Ishikawa (cell line): ENCODE results near the gene PRSS27.

ENCODE experiments used
- EP300 ChIP-seq: IDR thresholded peaks from 2 replicates; pipeline ENCODE4 v1.6.1; 2012; ENCODE audit warnings: borderline replicate concordance
- MAX ChIP-seq: IDR thresholded peaks from 2 replicates; pipeline ENCODE4 v1.6.1; 2012
- NFIC ChIP-seq: IDR thresholded peaks from 2 replicates; pipeline ENCODE4 v1.6.1; 2012
- RAD21 ChIP-seq: IDR thresholded peaks from 2 replicates; pipeline ENCODE4 v1.6.1; 2012; ENCODE audit warnings: low read depth
- TAF1 ChIP-seq: IDR thresholded peaks from 2 replicates; pipeline ENCODE4 v1.6.1; 2012; ENCODE audit warnings: low read depth, mild to moderate bottlenecking
- TCF12 ChIP-seq: IDR thresholded peaks from 2 replicates; pipeline ENCODE4 v1.6.1; 2012; ENCODE audit warnings: low read depth
- YY1 ChIP-seq: IDR thresholded peaks from 2 replicates; pipeline ENCODE4 v1.6.1; 2012; ENCODE audit warnings: low read depth
- ZBTB7A ChIP-seq: IDR thresholded peaks from 2 replicates; pipeline ENCODE4 v1.6.1; 2012; ENCODE audit warnings: low read depth
- TF ChIP-seq, protein P1 (sequence below): IDR thresholded peaks from 2 replicates; pipeline ENCODE4 v1.6.1; 2012
- TF ChIP-seq, protein P2 (sequence below): IDR thresholded peaks from 2 replicates; pipeline ENCODE4 v1.6.1; 2012; ENCODE audit warnings: low read depth, mild to moderate bottlenecking

DNA sequence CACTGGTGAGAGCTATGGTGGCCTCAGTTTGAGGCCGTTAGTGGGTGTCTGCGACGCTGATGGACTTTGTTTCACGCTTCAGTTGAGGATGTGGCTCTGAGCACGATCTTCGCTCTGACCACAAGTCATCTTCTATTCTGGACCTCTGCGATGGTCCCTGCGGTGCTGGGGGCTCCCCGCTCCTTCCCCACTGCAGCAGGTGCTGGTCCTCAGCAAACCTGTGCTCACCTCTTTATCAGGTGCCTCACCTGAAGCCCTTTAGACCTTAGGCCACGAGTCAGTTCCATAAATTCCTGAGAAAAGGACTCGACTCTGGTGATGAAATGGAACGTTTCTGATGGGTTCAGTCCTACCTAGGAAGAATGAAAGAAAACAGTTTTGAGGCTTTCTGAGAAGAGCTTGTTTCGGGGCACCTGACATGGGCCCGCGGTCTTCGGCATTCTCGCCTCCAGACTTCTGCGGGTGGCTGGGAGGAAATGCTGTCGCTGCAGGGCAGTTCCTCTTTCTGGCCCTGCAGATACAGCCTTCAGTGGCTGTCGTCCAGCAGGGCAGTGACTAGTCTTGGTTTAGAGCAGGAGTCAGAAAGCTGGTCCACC lies 33.0 kb downstream of the PRSS27 start:
- TF ChIP-seq EP300 (no peak), RAD21 (no peak), YY1 (no peak), MAX (no peak), TCF12 (no peak), TAF1 (no peak), ZBTB7A (no peak), NFIC (no peak)
- TF ChIP-seq, protein P1, sequence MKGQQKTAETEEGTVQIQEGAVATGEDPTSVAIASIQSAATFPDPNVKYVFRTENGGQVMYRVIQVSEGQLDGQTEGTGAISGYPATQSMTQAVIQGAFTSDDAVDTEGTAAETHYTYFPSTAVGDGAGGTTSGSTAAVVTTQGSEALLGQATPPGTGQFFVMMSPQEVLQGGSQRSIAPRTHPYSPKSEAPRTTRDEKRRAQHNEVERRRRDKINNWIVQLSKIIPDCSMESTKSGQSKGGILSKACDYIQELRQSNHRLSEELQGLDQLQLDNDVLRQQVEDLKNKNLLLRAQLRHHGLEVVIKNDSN, result no peak
- TF ChIP-seq, protein P2, sequence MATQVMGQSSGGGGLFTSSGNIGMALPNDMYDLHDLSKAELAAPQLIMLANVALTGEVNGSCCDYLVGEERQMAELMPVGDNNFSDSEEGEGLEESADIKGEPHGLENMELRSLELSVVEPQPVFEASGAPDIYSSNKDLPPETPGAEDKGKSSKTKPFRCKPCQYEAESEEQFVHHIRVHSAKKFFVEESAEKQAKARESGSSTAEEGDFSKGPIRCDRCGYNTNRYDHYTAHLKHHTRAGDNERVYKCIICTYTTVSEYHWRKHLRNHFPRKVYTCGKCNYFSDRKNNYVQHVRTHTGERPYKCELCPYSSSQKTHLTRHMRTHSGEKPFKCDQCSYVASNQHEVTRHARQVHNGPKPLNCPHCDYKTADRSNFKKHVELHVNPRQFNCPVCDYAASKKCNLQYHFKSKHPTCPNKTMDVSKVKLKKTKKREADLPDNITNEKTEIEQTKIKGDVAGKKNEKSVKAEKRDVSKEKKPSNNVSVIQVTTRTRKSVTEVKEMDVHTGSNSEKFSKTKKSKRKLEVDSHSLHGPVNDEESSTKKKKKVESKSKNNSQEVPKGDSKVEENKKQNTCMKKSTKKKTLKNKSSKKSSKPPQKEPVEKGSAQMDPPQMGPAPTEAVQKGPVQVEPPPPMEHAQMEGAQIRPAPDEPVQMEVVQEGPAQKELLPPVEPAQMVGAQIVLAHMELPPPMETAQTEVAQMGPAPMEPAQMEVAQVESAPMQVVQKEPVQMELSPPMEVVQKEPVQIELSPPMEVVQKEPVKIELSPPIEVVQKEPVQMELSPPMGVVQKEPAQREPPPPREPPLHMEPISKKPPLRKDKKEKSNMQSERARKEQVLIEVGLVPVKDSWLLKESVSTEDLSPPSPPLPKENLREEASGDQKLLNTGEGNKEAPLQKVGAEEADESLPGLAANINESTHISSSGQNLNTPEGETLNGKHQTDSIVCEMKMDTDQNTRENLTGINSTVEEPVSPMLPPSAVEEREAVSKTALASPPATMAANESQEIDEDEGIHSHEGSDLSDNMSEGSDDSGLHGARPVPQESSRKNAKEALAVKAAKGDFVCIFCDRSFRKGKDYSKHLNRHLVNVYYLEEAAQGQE, result no peak
